Testis (tissue), 3 donors: ENCODE data around the gene S100A11. TPM values are rescaled to one million over a fixed set of nuclear protein-coding genes. Genes with fewer than 3 reads are reported as not detected.

Experiments
- DNase-seq: peaks from one replicate; pipeline ENCODE4 v3.0.0-alpha.2; 2019
- H3K27ac ChIP-seq, 2 donors: fragments of 200-600 bp; sonication (generic); one replicate each; pipeline ENCODE4 v1.5.1; 2019
- H3K27me3 ChIP-seq: fragments of 200-600 bp; sonication (generic); one replicate; pipeline ENCODE4 v1.5.1; 2019
- H3K36me3 ChIP-seq: fragments of 200-600 bp; sonication (generic); one replicate; pipeline ENCODE4 v1.5.1; 2017; ENCODE audit warnings: low read depth; ENCODE audit errors: missing control alignments
- H3K4me1 ChIP-seq: fragments of 200-600 bp; sonication (generic); one replicate; pipeline ENCODE4 v1.5.1; 2019
- H3K4me3 ChIP-seq, 2 donors: fragments of 200-600 bp; sonication (generic); one replicate each; pipeline ENCODE4 v1.5.1; 2017 to 2019
- H3K9me3 ChIP-seq: fragments of 200-600 bp; sonication (generic); one replicate; pipeline ENCODE4 v1.5.1; 2017
- POLR2A ChIP-seq: fragments of 450-650 bp; IDR thresholded peaks from one replicate; pipeline ENCODE4 v1.6.1; 2017; ENCODE audit warnings: antibody characterized with exemption, mild to moderate bottlenecking, moderate library complexity
- WGBS, 2 donors: methylation state at CpG; one replicate each; pipeline ENCODE4 v1.1.5; 2018; 5-methylcytosine and 5-hydroxymethylcytosine counted together
- intact Hi-C: fragments of 100-400 bp; cut with DNase I; formaldehyde crosslinking; loops from one replicate; pipeline ENCODE4 v1.15.1; 2023; ENCODE audit warnings: low total_unique reads
- polyA plus RNA-seq: library from polyadenylated mRNA; stranded (reverse); fragments of 350-450 nt; fragmentation: Illumina TruSeq; extraction: RNeasy Lipid Tissue Mini Kit (QIAGEN cat#74804); gene quantifications from one replicate; pipeline ENCODE4 v1.2.3, GENCODE V29; 2014; ENCODE audit warnings: low read depth, low replicate concordance; ENCODE audit not compliant: insufficient read depth
- small RNA-seq, 2 donors: library from RNA; depleted of rRNA; stranded (forward); fragments of <200 nt; gene quantifications; one replicate each; pipeline ENCODE3, GENCODE V24; 2016
- total RNA-seq, 2 donors: library from RNA; depleted of rRNA; stranded (reverse); fragments of >200 nt; gene quantifications; one replicate each; pipeline ENCODE4 v1.2.3, GENCODE V29; 2016
- TF ChIP-seq, protein P1 (sequence below), 3 experiments: fragments of 450-650 bp in 2 of 3; fragments of 200-600 bp in 1 of 3; sonication (generic) in 1 of 3; IDR thresholded peaks; one replicate each; pipeline ENCODE4 v1.5.1; 2016 to 2019; ENCODE audit warnings: antibody characterized with exemption in 3 of 3, mild to moderate bottlenecking in 2 of 3, moderate library complexity in 1 of 3

Gene S100A11
- total and polyA plus RNA-seq, 3 donors from 2014 or later: 80.2 to 275 (median 86.9) TPM

DNA sequence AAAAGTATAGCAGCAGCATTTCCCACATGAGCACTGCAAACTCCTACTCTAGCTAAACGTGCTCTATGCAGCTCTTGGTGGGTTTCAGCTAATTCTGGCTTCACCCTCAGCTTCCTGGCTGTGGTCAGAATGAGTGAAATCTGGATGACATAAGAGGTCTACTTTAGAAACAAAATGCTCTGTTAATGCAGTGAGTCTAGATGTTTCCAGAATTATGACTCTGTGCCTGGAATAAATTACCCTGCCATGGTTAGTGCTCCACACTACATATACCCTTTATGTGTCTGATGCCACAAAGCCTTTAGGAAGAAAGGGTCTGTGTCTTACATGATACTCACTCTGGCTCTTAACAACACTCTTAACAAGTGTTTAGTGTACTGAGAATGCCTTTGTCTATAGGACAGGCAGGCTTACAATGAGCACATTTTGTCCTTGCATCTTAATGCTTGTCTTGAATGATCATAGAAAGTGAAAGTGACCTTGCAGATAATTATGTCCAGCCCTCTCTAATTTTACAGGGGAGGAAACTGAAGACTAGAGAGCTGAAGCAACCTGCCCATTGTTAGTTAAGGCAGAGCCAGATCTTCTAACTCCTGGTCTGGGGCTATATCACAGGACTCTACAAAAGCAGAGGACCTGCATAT lies 52.4 kb downstream of the S100A11 start:
- intact Hi-C loops: no loop called here
- Histone ChIP-seq H3K27me3 (no peaks in the 10 kb centered on the region), H3K4me1 (peaks cover 20% of the 10 kb centered on the region), H3K4me3 (no peak overlapping the region), H3K9me3 (no peaks in the 10 kb centered on the region), H3K36me3 (no peaks in the 10 kb centered on the region), H3K27ac (no peak overlapping the region)
- TF ChIP-seq POLR2A: no peak
- TF ChIP-seq, protein P1, sequence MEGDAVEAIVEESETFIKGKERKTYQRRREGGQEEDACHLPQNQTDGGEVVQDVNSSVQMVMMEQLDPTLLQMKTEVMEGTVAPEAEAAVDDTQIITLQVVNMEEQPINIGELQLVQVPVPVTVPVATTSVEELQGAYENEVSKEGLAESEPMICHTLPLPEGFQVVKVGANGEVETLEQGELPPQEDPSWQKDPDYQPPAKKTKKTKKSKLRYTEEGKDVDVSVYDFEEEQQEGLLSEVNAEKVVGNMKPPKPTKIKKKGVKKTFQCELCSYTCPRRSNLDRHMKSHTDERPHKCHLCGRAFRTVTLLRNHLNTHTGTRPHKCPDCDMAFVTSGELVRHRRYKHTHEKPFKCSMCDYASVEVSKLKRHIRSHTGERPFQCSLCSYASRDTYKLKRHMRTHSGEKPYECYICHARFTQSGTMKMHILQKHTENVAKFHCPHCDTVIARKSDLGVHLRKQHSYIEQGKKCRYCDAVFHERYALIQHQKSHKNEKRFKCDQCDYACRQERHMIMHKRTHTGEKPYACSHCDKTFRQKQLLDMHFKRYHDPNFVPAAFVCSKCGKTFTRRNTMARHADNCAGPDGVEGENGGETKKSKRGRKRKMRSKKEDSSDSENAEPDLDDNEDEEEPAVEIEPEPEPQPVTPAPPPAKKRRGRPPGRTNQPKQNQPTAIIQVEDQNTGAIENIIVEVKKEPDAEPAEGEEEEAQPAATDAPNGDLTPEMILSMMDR (IDR thresholded peaks at IDR 0.05): no peak
- DNase-seq: no peak
- 69 to 88% methylated on average over 1 of the region's 1 CpG for WGBS, 2 donors

Small RNA genes lying within 50 kb of the gene (small RNA-seq; reads per million reads assigned to genes)
- 0 reads per million in 2 donors for gene SPTLC1P4

Other genes starting within 250 kb of the S100A11 start
- gene TDRKH, start 246.5 kb downstream of the S100A11 start, total RNA-seq: 10 to 100 TPM; 26.3 to 31.5 TPM
- gene TDRKH, start 246.5 kb downstream of the S100A11 start, polyA plus RNA-seq: 50.9 TPM
- 1 to 10 TPM; 3.1 to 3.5 TPM for gene LINGO4, start 231.6 kb downstream of the S100A11 start, total RNA-seq
- 1.4 TPM for gene LINGO4, start 231.6 kb downstream of the S100A11 start, polyA plus RNA-seq
- gene RORC, start 205.2 kb downstream of the S100A11 start, total RNA-seq: 10 to 100 TPM; 55.4 to 70.4 TPM
- gene RORC, start 205.2 kb downstream of the S100A11 start, polyA plus RNA-seq: 30.9 TPM
- 1 to 10 TPM; 1.4 to 2.0 TPM for gene C2CD4D, start 197.2 kb downstream of the S100A11 start, total RNA-seq
- gene C2CD4D, start 197.2 kb downstream of the S100A11 start, polyA plus RNA-seq: 0.29 TPM
- not detected for gene THEM5, start 183.3 kb downstream of the S100A11 start, total RNA-seq
- gene THEM5, start 183.3 kb downstream of the S100A11 start, polyA plus RNA-seq: 0.57 TPM
- gene THEM4, start 127.5 kb downstream of the S100A11 start, total RNA-seq: 10 to 100 TPM; 35.0 to 42.0 TPM
- gene THEM4, start 127.5 kb downstream of the S100A11 start, polyA plus RNA-seq: 33.5 TPM
- gene S100A10, start 43.1 kb downstream of the S100A11 start, total RNA-seq: 100 to 1,000 TPM in 1 of 2 donors, 10 to 100 TPM in 1; 92.4 to 110 TPM
- gene S100A10, start 43.1 kb downstream of the S100A11 start, polyA plus RNA-seq: 364 TPM
- under 1 TPM in 1 of 2 donors, not detected in 1; 0.12 TPM for gene TCHHL1, start 52.1 kb upstream of the S100A11 start, total RNA-seq
- gene TCHHL1, start 52.1 kb upstream of the S100A11 start, polyA plus RNA-seq: not detected
- gene TCHH, start 78.4 kb upstream of the S100A11 start, total RNA-seq: 1 to 10 TPM; 2.2 to 2.9 TPM
- 0.53 TPM for gene TCHH, start 78.4 kb upstream of the S100A11 start, polyA plus RNA-seq
- under 1 TPM in 1 of 2 donors, not detected in 1; 0.06 TPM for gene RPTN, start 122.2 kb upstream of the S100A11 start, total RNA-seq
- gene RPTN, start 122.2 kb upstream of the S100A11 start, polyA plus RNA-seq: not detected
- gene HRNR, start 187.2 kb upstream of the S100A11 start, total RNA-seq: under 1 TPM in 1 of 2 donors, not detected in 1; 0.06 TPM
- not detected for gene HRNR, start 187.2 kb upstream of the S100A11 start, polyA plus RNA-seq